Gastroesophageal sphincter (tissue), 3 donors: Measurements from ENCODE around the gene GDF7.

Experiments used
- EP300 ChIP-seq: sonication (generic); formaldehyde crosslinking; IDR thresholded peaks from one replicate; pipeline ENCODE4 v1.6.1; 2017; ENCODE audit warnings: antibody characterized with exemption, mild to moderate bottlenecking
- POLR2A ChIP-seq, 2 donors: fragments of 450-650 bp; IDR thresholded peaks; one replicate each; pipeline ENCODE4 v1.6.1; 2017; ENCODE audit warnings: antibody characterized with exemption in 2 of 2, mild to moderate bottlenecking in 2 of 2, moderate library complexity in 1 of 2
- POLR2AphosphoS5 ChIP-seq: sonication (generic); formaldehyde crosslinking; IDR thresholded peaks from one replicate; pipeline ENCODE4 v1.6.1; 2017; ENCODE audit warnings: antibody characterized with exemption
- TF ChIP-seq, protein P1 (sequence below), 4 experiments: fragments of 200-600 bp in 2 of 4; fragments of 450-650 bp in 2 of 4; sonication (generic) in 1 of 4; IDR thresholded peaks; one replicate each; pipeline ENCODE4 v1.5.1; 2017 to 2019; ENCODE audit warnings: antibody characterized with exemption in 4 of 4, mild to moderate bottlenecking in 2 of 4, moderate library complexity in 2 of 4

DNA sequence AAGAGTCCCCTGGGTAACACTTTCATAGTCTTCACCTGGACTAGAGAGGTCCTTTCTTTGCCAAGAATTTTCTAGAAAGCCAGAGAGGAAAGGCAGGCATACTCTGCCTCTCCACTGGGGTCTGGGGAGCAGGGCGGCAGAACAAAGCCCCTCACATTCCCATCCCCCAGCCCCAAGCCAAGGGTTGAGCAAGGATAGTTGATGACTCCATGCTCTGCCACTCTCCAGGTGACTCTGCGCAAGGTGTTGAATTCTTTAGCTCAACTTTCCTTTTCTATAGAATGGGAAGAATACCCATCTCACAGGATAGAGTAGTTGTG, 2.9 kb upstream of the GDF7 start:
- no peak for TF ChIP-seq EP300
- no peak for TF ChIP-seq POLR2AphosphoS5
- TF ChIP-seq, protein P1, sequence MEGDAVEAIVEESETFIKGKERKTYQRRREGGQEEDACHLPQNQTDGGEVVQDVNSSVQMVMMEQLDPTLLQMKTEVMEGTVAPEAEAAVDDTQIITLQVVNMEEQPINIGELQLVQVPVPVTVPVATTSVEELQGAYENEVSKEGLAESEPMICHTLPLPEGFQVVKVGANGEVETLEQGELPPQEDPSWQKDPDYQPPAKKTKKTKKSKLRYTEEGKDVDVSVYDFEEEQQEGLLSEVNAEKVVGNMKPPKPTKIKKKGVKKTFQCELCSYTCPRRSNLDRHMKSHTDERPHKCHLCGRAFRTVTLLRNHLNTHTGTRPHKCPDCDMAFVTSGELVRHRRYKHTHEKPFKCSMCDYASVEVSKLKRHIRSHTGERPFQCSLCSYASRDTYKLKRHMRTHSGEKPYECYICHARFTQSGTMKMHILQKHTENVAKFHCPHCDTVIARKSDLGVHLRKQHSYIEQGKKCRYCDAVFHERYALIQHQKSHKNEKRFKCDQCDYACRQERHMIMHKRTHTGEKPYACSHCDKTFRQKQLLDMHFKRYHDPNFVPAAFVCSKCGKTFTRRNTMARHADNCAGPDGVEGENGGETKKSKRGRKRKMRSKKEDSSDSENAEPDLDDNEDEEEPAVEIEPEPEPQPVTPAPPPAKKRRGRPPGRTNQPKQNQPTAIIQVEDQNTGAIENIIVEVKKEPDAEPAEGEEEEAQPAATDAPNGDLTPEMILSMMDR (IDR thresholded peaks at IDR 0.05): no peak
- no peak for TF ChIP-seq POLR2A (IDR thresholded peaks at IDR 0.05)
